GM19324 (cell line): ENCODE results near the gene ANP32B.

ENCODE experiments used
- ATAC-seq: cut with Tn5 transposase; IDR thresholded peaks from one replicate; pipeline ENCODE4 v1.9.1; 2021; ENCODE audit warnings: mild to moderate bottlenecking, moderate library complexity; ENCODE audit not compliant: unreplicated experiment, low FRiP score

Gene ANP32B

DNA sequence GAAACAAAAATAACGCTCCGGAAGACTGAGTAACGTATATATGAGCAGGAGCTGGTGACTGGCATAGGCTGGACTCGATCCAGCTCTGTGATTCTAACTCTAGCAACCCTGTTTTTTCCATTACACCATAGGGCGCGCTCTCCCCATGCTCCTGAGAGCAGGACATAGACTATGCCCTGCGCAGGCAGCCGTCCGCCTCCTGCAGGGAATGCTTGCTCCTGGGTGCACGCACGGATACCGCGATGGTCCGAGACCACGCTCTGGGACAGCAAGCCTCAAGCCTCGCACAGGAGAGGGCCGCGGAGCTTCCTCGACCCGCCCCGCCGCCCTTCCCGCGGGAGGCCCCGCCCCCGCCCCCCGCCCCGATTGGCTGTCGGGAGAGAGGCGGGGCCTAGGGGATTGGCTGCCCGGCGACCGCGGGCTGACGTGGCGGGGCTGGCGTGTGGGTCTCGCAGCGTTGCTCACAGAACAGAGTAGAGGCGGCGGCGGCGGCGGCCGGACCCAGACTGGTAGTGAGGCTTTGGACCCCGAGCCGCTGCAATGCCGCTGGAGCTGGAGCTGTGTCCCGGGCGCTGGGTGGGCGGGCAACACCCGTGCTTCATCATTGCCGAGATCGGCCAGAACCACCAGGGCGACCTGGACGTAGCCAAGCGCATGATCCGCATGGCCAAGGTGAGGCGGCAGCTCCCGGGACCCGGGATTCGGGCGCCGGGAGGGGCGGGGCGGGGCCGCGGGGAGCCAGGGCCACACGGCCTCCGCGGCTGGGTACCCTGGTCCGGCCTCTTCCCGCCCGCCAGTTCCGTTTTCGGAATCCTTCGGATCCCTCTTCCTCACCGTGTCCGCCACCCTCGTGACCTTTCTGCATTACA lies 73.4 kb downstream of the ANP32B start, which contains the start of gene NANS:
Gene NANS, plus strand, starts transcription at position 464 of the 869 bp plus-strand sequence. Its CDS starts 77 bp downstream, at position 541.
- peak; percentile 96 for ATAC-seq

DNA sequence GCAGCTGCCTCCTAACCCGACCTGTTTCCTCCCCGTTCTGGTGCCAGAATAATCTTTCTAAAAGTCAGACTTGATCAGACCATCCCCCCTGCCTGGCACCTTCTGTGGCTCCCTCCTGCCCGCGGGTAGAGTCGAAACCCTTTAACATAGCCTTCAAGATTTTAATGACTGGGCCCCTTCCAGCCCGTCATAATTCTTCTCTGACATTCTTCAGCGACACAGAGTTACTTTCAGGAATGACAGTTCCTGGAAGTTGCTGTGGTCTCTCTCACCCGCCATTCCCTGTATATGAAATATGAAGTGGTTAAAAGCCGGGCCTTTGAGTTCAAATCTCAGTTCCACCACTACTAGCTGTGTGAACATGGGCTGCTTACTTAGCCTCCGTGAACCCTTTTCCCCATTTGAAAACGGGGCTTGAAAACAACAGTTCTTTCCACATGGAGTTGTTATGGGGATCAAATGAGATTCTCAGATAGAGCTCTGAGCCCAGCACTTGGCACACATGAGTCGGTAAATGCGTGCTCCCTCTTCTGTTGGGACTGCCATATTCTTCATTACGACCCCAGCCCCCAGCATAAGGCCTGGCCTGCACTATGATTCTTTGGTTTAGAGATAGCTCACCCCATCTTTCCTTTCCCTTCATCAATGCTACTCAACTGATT lies 74.1 kb downstream of the ANP32B start:
- no peak for ATAC-seq

DNA sequence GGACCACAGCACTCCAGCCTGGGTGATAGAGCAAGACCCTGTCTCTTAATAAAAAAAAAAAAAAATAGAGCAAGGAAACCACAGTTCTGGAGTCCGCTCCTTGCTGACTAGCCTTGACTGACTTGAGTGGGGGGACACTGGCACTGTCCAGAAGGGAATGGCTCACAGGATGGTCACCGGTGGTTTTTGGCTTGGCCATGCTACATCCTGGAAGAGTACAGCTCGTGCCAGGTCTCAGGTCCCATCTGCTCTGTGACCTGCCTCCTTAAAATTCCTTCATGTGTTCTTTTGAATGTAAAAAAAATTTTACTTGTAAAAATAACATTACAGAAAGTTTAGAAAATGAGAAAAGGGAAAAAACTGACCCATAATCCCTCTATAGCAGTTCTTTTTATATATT lies 79.0 kb downstream of the ANP32B start:
- ATAC-seq, result no peak

- no peak for ATAC-seq
These were observed 81.7 kb downstream of the ANP32B start for GRCh38 chr9:98064623-98065392.
